H1 (cell line): ENCODE measurements around the gene CLDN16. TPM values are rescaled to one million over a fixed set of nuclear protein-coding genes. Genes with fewer than 3 reads are reported as not detected.

Experiments used
- ATF2 ChIP-seq: IDR thresholded peaks from 2 replicates; pipeline ENCODE4 v1.6.1; 2012; ENCODE audit warnings: low read length, inconsistent platforms
- CHD2 ChIP-seq: IDR thresholded peaks from 2 replicates; pipeline ENCODE4 v1.6.1; 2012; ENCODE audit warnings: low read length, improper control_type of control experiment
- NANOG ChIP-seq: IDR thresholded peaks from 2 replicates; pipeline ENCODE4 v1.6.1; 2011; ENCODE audit warnings: low read length, low read depth, mild to moderate bottlenecking, inconsistent platforms; ENCODE audit not compliant: insufficient read depth, poor library complexity, severe bottlenecking
- POLR2AphosphoS5 ChIP-seq: IDR thresholded peaks from 2 replicates; pipeline ENCODE4 v1.6.1; 2011; ENCODE audit warnings: low read depth, low read length
- RXRA ChIP-seq: IDR thresholded peaks from 2 replicates; pipeline ENCODE4 v1.6.1; 2011; ENCODE audit warnings: low read depth, mild to moderate bottlenecking, low read length, moderate library complexity; ENCODE audit not compliant: insufficient read depth
- polyA plus RNA-seq, 7 experiments: library from polyadenylated mRNA; depleted of rRNA in 3 of 7; stranded (reverse) in 5 of 7; unstranded in 2 of 7; fragments of >200 nt in 5 of 7; fragments of 200-250 nt in 2 of 7; gene quantifications; 1 replicate in 5 of 7; 2 replicates in 1 of 7; 4 replicates in 1 of 7; pipeline versions ENCODE4 v1.2.1 to v1.2.3, GENCODE V29; 2011 to 2013; ENCODE audit warnings: missing spikeins in 2 of 7, mixed read lengths in 2 of 7
- total RNA-seq: library from RNA; stranded (reverse); fragmentation: NEBNext Ultra II Directional; extraction: Animal tissue kit (Norgen Biotek cat#: 25700); gene quantifications from 2 replicates; pipeline ENCODE4 v1.2.1, GENCODE V29; 2021

Gene CLDN16
- total and polyA plus RNA-seq, 2 of the 8 experiments (the other 6 are each of a cell fraction or from before 2014, with no cell fraction given), result not detected

- TF ChIP-seq NANOG (no peak), RXRA (no peak), POLR2AphosphoS5 (no peak), ATF2 (no peak), CHD2 (no peak)
Measured at GRCh38 chr3:190444576-190445145, 56.7 kb downstream of the CLDN16 start (continued).
